Stimulated activated CD8-positive, alpha-beta memory T cell treated with anti-CD3 and anti-CD28 coated beads, Interleukin-4, amount 100 ng/mL, for 1 hour (primary cell): ENCODE measurements around the gene RENBP.

ENCODE experiments used
- DNase-seq, 2 donors: peaks; one replicate each; pipeline ENCODE4 v3.0.0-alpha.2; 2020; ENCODE audit warnings: low read depth in 2 of 2, low spot score in 1 of 2

RENBP gene

DNA sequence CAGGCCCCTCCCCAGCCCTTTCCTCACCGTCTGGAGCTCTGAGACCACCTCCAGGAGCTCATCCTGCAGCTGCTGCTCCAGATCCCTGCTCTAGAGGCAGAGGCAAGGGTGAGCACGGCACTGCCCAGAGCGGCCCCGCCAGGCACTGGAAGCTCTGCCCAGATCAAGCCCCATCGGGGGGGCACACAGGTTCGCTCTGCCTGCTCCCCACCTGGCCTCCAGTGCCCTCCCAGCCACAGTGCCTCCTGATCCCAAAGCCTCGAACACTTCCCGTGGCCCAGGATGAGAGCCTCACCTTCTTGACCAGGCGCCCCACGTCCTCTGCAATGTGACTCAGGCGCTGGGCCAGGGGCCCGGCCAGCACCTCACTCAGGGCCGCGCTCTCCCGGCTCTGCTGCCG, 23.4 kb downstream of the RENBP start:
- no peak for DNase-seq

DNA sequence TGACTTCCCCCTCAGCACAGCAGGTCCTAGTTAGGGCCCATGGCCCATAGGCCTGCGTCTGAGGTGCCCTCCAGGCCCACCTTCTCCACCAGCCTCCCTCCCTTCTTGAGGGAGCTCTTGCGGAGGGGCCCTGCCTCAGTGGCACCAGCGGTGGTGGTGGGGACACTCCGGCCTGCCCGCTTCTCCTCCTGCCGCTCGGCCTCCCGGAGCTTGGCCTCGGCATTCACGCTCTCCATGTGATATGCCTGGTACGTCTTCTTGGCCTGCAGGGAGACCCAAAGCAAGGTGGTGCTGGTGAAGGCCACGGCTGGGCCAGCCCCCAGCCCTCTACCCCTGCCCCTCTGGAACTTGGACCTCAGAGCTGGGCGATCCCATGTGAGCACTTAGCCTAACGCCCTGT, 23.9 kb downstream of the RENBP start:
- no peak for DNase-seq

GRCh38 chrX:153919281-153919680, 25.2 kb downstream of the RENBP start:
- DNase-seq: no peak

DNA sequence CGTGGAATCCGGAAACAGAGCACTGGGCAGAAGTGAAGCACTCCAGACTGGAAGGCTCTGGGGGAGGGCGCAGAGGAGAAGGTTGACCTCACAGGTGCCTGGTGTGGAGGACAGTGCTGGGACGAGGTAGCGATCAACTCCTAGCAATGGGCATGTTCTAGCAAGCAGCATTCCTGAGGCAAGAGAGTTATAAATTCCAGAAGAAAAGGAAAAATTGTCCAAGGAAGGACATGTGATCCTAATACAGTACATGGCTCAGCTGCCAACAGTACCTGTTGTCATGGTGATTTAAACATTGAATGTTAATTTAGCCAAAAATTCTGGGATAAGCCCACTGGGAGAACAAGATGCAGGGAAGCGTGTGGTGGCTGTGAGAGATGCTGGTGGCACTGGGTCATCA, 26.6 kb downstream of the RENBP start:
- DNase-seq: no peak

DNA sequence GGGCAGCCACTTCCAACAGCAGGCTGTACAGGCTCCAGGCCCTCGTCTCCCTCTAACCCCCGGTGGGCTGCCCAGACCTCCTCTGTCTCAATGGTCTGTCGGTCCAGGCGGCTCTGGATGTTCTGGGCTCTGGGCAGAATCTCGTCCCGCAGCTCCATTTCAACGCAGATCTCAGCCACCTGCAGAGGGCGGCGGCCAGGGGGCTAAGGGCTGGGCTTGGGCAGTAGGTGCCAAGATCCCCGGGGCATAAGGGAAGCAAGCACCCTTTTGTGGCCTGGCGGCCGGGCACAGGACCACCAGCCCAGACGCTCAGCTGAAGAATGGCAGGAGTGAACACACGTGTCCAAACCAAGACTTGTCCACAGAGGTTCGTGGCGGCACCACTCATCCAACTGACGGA, 30.7 kb downstream of the RENBP start:
- DNase-seq: no peak

- no peak for DNase-seq
Measured at GRCh38 chrX:153913211-153913610, 31.2 kb downstream of the RENBP start.

GRCh38 chrX:153911798-153912197, 32.6 kb downstream of the RENBP start:
- DNase-seq: no peak

DNA sequence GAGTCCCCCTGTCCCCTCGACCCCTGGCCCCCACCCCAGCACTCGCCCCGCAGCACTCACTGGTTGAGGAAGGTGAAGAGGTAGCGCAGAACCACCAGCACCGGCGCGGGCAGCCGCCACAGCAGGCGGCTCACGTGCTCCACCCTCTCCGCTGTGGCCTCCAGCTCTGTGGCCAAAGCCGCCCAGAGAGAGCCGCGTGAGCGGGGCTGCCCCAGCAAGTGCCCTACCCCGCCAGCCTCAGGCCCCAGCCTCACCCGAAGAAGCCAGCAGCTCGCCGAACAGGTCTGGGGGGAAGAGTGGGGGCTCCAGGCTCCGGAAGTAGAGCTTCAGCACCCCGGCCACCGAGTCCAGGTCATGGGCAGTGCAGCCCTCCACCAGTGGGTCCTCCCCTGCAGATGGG, 34.0 kb downstream of the RENBP start:
- DNase-seq: no peak

- no peak for DNase-seq
Measured at GRCh38 chrX:153909980-153910360, 34.5 kb downstream of the RENBP start.

GRCh38 chrX:153909024-153909979, 35.1 kb downstream of the RENBP start:
- DNase-seq: no peak

DNA sequence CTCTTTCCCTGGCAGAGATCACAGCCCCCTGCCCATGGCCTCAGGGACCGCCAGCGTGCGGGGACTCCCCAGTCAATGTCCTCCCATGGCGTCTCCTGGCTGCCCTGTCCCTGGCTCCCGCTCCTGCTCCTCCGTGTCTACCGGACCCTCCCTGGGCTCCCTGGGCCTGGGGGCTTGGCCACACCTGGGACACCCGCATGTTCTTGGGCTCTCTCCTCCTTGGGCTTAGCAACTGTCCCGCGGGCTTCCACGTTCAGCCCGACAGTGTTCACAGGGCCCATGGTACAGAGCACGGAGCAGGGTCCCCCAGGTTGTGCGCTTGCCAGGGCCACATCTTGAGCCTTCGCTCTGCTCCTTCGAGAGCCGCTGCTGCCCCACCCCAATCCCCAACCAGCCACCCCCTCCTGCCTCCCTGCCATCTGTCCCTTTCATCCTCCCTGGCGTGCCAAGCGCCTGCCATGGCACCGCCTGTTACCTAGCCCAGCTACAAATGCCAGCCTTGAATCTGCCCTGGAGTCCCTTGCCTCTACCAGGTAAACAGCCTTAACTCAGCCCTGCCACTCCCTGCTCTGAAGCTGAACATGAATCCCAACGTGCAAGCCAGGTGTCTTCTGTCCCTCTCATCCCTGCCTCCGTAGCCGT, 36.1 kb downstream of the RENBP start:
- no peak for DNase-seq

- DNase-seq: no peak
Measured at GRCh38 chrX:153907456-153907855, 37.0 kb downstream of the RENBP start.

- DNase-seq: no peak
Measured at GRCh38 chrX:153906126-153906917, 38.1 kb downstream of the RENBP start.

DNA sequence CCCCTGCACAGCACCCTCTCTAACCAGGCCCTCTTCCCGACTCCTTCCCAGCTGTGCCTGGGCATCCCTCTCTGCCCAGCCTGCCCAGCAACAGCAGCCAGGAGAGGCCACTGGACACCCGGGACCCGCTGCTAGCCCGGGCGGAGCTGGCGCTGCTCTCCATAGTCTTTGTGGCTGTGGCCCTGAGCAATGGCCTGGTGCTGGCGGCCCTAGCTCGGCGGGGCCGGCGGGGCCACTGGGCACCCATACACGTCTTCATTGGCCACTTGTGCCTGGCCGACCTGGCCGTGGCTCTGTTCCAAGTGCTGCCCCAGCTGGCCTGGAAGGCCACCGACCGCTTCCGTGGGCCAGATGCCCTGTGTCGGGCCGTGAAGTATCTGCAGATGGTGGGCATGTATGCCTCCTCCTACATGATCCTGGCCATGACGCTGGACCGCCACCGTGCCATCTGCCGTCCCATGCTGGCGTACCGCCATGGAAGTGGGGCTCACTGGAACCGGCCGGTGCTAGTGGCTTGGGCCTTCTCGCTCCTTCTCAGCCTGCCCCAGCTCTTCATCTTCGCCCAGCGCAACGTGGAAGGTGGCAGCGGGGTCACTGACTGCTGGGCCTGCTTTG, 38.9 kb downstream of the RENBP start:
- DNase-seq: no peak

- no peak for DNase-seq
Measured at GRCh38 chrX:153903991-153904957, 40.2 kb downstream of the RENBP start, which contains the start of gene AVPR2. Gene AVPR2 (plus strand): TSS chrX:153904673. CDS start chrX:153905146, 473 bp downstream.

DNA sequence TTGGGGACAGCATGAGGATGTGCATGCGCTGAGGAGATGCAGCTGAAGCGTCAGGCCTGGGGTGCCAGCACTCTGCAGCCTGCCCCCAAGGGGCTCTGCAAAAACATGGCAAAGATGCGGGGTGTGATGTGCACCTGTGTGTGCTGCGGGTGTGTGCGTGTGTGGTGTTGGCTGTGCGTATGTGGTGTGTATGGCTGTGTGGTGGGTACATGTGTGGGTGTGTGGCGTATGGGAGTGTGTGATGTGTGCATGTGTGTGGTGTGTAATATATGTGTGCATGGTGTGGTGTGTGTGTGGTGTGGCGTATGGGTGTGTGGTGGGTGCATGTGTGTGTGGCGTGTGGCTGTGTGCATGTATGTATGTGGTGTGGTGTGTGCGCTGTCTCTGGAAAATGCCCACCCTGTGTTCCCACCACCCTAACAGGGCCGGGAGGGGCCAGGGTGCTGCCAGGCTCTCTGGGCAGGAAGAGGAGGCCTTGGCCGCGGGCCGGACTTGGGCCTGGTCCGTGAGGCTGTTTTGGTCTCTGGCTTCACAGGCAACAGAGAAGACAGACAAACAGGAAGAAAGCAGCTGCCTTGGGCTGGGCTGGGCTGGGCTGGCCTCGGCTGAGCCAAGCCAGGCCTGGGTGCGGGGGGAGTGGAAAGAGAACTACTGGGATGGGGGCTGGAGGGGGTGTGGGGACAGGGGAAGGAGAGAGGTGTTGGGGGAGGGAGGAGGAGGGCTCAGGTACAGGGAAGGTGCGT, 41.0 kb downstream of the RENBP start:
- no peak for DNase-seq

GRCh38 chrX:153902385-153902784, 42.1 kb downstream of the RENBP start:
- no peak for DNase-seq

GRCh38 chrX:153901753-153902140, 42.7 kb downstream of the RENBP start:
- DNase-seq: no peak
